Coronary artery (tissue), 2 donors: ENCODE results near the gene PDK4.
"Not testable (repeated sequence)": the region's sequence is repeated elsewhere in the genome, so short reads cannot be mapped to it uniquely, and the experiment has no call there.

Experiments used
- DNase-seq: peaks from one replicate; pipeline ENCODE4 v3.0.0-alpha.2; 2017; ENCODE audit warnings: low spot score
- H3K27ac ChIP-seq, 2 donors: fragments of 200-600 bp; sonication (generic); one replicate each; pipeline ENCODE4 v1.5.1; 2016 to 2019
- H3K4me3 ChIP-seq: fragments of 200-600 bp; sonication (generic); 2 replicates; pipeline ENCODE4 v1.5.1; 2016; ENCODE audit warnings: mild to moderate bottlenecking, moderate library complexity
- CTCF ChIP-seq: fragments of 200-600 bp; sonication (generic); IDR thresholded peaks from one replicate; pipeline ENCODE4 v1.5.1; 2019; ENCODE audit warnings: antibody characterized with exemption

Gene PDK4

GRCh38 chr7:95578299-95578855 is 17.9 kb downstream of the PDK4 start:
- no peak overlapping the region for H3K27ac ChIP-seq
- no peak for TF ChIP-seq CTCF
- DNase-seq, result no peak
- no peak overlapping the region for H3K4me3 ChIP-seq

- no peak overlapping the region for H3K27ac ChIP-seq
- H3K4me3 ChIP-seq, result no peak overlapping the region
- no peak for TF ChIP-seq CTCF
- no peak for DNase-seq
These were observed 19.2 kb downstream of the PDK4 start for GRCh38 chr7:95577137-95577536.

GRCh38 chr7:95569720-95570119 is 26.6 kb downstream of the PDK4 start:
- Histone ChIP-seq H3K4me3 (no peak overlapping the region), H3K27ac (no peak overlapping the region)
- DNase-seq, result no peak
- no peak for TF ChIP-seq CTCF

- H3K27ac ChIP-seq, result no peak overlapping the region
- TF ChIP-seq CTCF, result no peak
- DNase-seq, result no peak
- no peak overlapping the region for H3K4me3 ChIP-seq
These were observed 35.6 kb downstream of the PDK4 start for GRCh38 chr7:95560674-95561073.

GRCh38 chr7:95558864-95559263 is 37.5 kb downstream of the PDK4 start:
- no peak overlapping the region for H3K4me3 ChIP-seq
- H3K27ac ChIP-seq, result no peak overlapping the region
- no peak for TF ChIP-seq CTCF
- DNase-seq, result no peak

- Histone ChIP-seq H3K27ac (no peak overlapping the region), H3K4me3 (no peak overlapping the region)
- no peak for DNase-seq
- TF ChIP-seq CTCF, result no peak
These were observed 39.5 kb downstream of the PDK4 start for GRCh38 chr7:95556777-95557176.

GRCh38 chr7:95553939-95554338 is 42.4 kb downstream of the PDK4 start:
- Histone ChIP-seq H3K27ac (peak overlapping the region in 1 of 2 donors; percentile 40), H3K4me3 (no peak overlapping the region)
- no peak for DNase-seq
- TF ChIP-seq CTCF, result no peak

- not testable (repeated sequence) for DNase-seq
- peak overlapping the region in 1 of 2 donors; percentile 98 for H3K27ac ChIP-seq
These were observed 44.0 kb downstream of the PDK4 start for GRCh38 chr7:95552010-95552926.

More at GRCh38 chr7:95552010-95552926, 44.0 kb downstream of the PDK4 start:
- H3K4me3 ChIP-seq, result not testable (repeated sequence)
